Endothelial cell of umbilical vein (primary cell): ENCODE data around the gene PSD4. TPM values are rescaled to one million over a fixed set of nuclear protein-coding genes. Genes with fewer than 3 reads are reported as not detected.

Source experiments
- BruUV-seq: library from RNA; stranded (reverse); fragments of 400-500 nt; replicated peaks from 2 replicates; lab custom pipeline; 2021; lab: Mats Ljungman, UMichigan
- CTCF ChIA-PET: fragments of 300-600, 350-600 bp; sonication (Branson Sonifier 250); formaldehyde crosslinking; loops from one replicate; lab custom pipeline; 2021; ENCODE audit warnings: antibody characterized with exemption, inconsistent platforms; lab: Charles Lee
- POLR2A ChIA-PET: fragments of 300-600, 350-600 bp; sonication (Branson Sonifier 250); formaldehyde crosslinking; loops from one replicate; lab custom pipeline; 2021; ENCODE audit warnings: antibody characterized with exemption, inconsistent platforms; lab: Charles Lee
- DNase-seq: peaks from one replicate; pipeline ENCODE4 v3.0.0-alpha.2; 2011; ENCODE audit warnings: low read depth, low spot score
- FAIRE-seq: peaks from 2 replicates; lab custom pipeline; 2011; peaks lifted over from hg19 to GRCh38; lab: Jason Lieb, UNC
- H2AFZ ChIP-seq: 2 replicates; pipeline ENCODE4 v1.6.0; 2012; ENCODE audit warnings: low read depth, low read length, control low read depth, inconsistent platforms
- H3K27ac ChIP-seq: 2 replicates; pipeline ENCODE4 v1.5.1; 2011; ENCODE audit warnings: low read depth, mild to moderate bottlenecking, control low read depth, low read length, moderate library complexity; ENCODE audit not compliant: insufficient read depth
- H3K27me3 ChIP-seq, 2 experiments: 2 replicates each; pipeline versions ENCODE4 v1.6.0 to v1.6.1; 2011; ENCODE audit warnings: low read length in 2 of 2, mixed read lengths in 1 of 2; ENCODE audit not compliant: control insufficient read depth in 2 of 2, insufficient read depth in 2 of 2
- H3K36me3 ChIP-seq, 2 experiments: 2 replicates in 1 of 2; 3 replicates in 1 of 2; pipeline ENCODE4 v1.5.1; 2011; ENCODE audit warnings: low read length in 2 of 2, mild to moderate bottlenecking in 1 of 2, moderate library complexity in 1 of 2; ENCODE audit not compliant: control insufficient read depth in 2 of 2, insufficient read depth in 2 of 2; ENCODE audit errors: extremely low read depth in 1 of 2
- H3K4me1 ChIP-seq: 3 replicates; pipeline ENCODE4 v1.5.1; 2011; ENCODE audit warnings: mild to moderate bottlenecking, low read length; ENCODE audit not compliant: control insufficient read depth, insufficient read depth; ENCODE audit errors: extremely low read depth
- H3K4me2 ChIP-seq: 2 replicates; pipeline ENCODE4 v1.6.1; 2011; ENCODE audit warnings: low read length, control low read depth, mixed read lengths; ENCODE audit not compliant: insufficient read depth
- H3K4me3 ChIP-seq, 3 experiments: fragments of 200-600 bp in 1 of 3; sonication (generic), shearing (Covaris generic) in 1 of 3; replicated peaks in 1 of 3; 2 replicates each; pipeline ENCODE4 v1.5.1; 2011 to 2016; ENCODE audit warnings: control low read depth in 3 of 3, low read length in 3 of 3, mild to moderate bottlenecking in 2 of 3, inconsistent platforms in 1 of 3, low read depth in 1 of 3, moderate library complexity in 1 of 3; ENCODE audit not compliant: insufficient read depth in 1 of 3
- H3K79me2 ChIP-seq: 2 replicates; pipeline ENCODE4 v1.6.0; 2012; ENCODE audit warnings: low read length, inconsistent platforms; ENCODE audit not compliant: control insufficient read depth, insufficient read depth
- H3K9ac ChIP-seq: replicated peaks from 2 replicates; pipeline ENCODE3; 2011; ENCODE audit warnings: low read length, control low read depth; ENCODE audit not compliant: insufficient read depth; ENCODE audit errors: extremely low read depth
- H3K9me1 ChIP-seq: replicated peaks from 3 replicates; pipeline ENCODE4 v1.6.0; 2011; ENCODE audit warnings: mild to moderate bottlenecking, low read length; ENCODE audit not compliant: control insufficient read depth, insufficient read depth; ENCODE audit errors: extremely low read depth
- H3K9me3 ChIP-seq: replicated peaks from 2 replicates; pipeline ENCODE4 v1.5.1; 2012; ENCODE audit warnings: low read length, inconsistent platforms; ENCODE audit not compliant: control insufficient read depth, insufficient read depth
- H4K20me1 ChIP-seq: replicated peaks from 2 replicates; pipeline ENCODE3; 2011; ENCODE audit warnings: mild to moderate bottlenecking, low read length; ENCODE audit not compliant: control insufficient read depth, insufficient read depth; ENCODE audit errors: extremely low read depth
- CTCF ChIP-seq, 2 donors: IDR thresholded peaks; 1 replicate in 1 of 2; 2 replicates in 1 of 2; pipeline ENCODE4 v1.5.1; 2011; ENCODE audit warnings: low read length in 2 of 2, mild to moderate bottlenecking in 2 of 2, moderate library complexity in 2 of 2, control low read depth in 1 of 2, inconsistent platforms in 1 of 2, low read depth in 1 of 2; ENCODE audit not compliant: insufficient read depth in 1 of 2; ENCODE audit errors: extremely low read depth in 1 of 2
- EZH2 ChIP-seq: IDR thresholded peaks from 2 replicates; pipeline ENCODE4 v1.6.1; 2012; ENCODE audit warnings: borderline replicate concordance, low read depth, mild to moderate bottlenecking, moderate library complexity, low read length, inconsistent platforms; ENCODE audit not compliant: severe bottlenecking
- FOS ChIP-seq: IDR thresholded peaks from 2 replicates; pipeline ENCODE4 v1.6.1; 2011; ENCODE audit warnings: mild to moderate bottlenecking, low read length, moderate library complexity, borderline replicate concordance; ENCODE audit not compliant: insufficient read depth
- GATA2 ChIP-seq: IDR thresholded peaks from 2 replicates; pipeline ENCODE4 v1.7.0; 2011; ENCODE audit warnings: low read depth, mild to moderate bottlenecking, moderate library complexity, mixed read lengths, low read length; ENCODE audit not compliant: insufficient read length, insufficient read depth
- MAX ChIP-seq: IDR thresholded peaks from 2 replicates; pipeline ENCODE4 v1.6.1; 2011; ENCODE audit not compliant: insufficient read depth, insufficient read length
- MYC ChIP-seq: IDR thresholded peaks from one replicate; pipeline ENCODE4 v1.6.1; 2011; ENCODE audit warnings: mild to moderate bottlenecking, low read depth, low read length
- POLR2A ChIP-seq: IDR thresholded peaks from 2 replicates; pipeline ENCODE4 v1.6.1; 2012; ENCODE audit warnings: low read depth, mild to moderate bottlenecking, control low read depth, low read length
- POLR2AphosphoS5 ChIP-seq: IDR thresholded peaks from 2 replicates; pipeline ENCODE4 v1.6.1; 2012; ENCODE audit warnings: low read depth, mild to moderate bottlenecking, control low read depth, low read length, moderate library complexity; ENCODE audit not compliant: insufficient read depth
- dilution Hi-C: fragments of 300-500 bp; cut with MboI; formaldehyde crosslinking; loops from one replicate; pipeline ENCODE4 v1.15.0; 2019; ENCODE audit warnings: low sequenced_read_pairs; ENCODE audit not compliant: extremely low pct_ligation_motif_present
- intact Hi-C: fragments of 100-400 bp; cut with micrococcal nuclease; formaldehyde crosslinking; loops from one replicate; pipeline ENCODE4 v1.10.0; 2022
- polyA plus RNA-seq, 4 experiments: library from polyadenylated mRNA; depleted of rRNA in 3 of 4; stranded (reverse) in 3 of 4; unstranded in 1 of 4; fragments of >200 nt; gene quantifications; 2 replicates each; pipeline versions ENCODE4 v1.2.1 to v1.2.3, GENCODE V29; 2011 to 2012; ENCODE audit warnings: missing spikeins in 1 of 4
- total RNA-seq: library from RNA; stranded (reverse); gene quantifications from 2 replicates; pipeline ENCODE4 v1.2.3, GENCODE V29; 2021

PSD4 gene
- total and polyA plus RNA-seq, 2 donors (not counting 3 experiments of a cell fraction or from before 2014, with no cell fraction given): 0.01 to 0.24 TPM

- TF ChIP-seq POLR2AphosphoS5 (no peak), EZH2 (no peak), POLR2A (no peak), MYC (no peak), GATA2 (no peak), MAX (no peak)
- ChIA-PET CTCF (interaction anchor here (0.7 to 20.2 kb wide), 15 partner anchors 9 to 187 kb away, joined by 3 to 310 read pairs (median 10); no protein-coding TSS in a partner anchor), POLR2A (no interaction called here)
- no TSS peak for BruUV-seq
- FAIRE-seq (no peak), DNase-seq (no peak)
- no peak overlapping the region for H3K4me3 ChIP-seq
- H2AFZ ChIP-seq: no peak overlapping the region
- no peak overlapping the region for H3K4me2 ChIP-seq
- intact Hi-C loops: no loop called here
- no peaks in the 10 kb centered on the region for H3K79me2 ChIP-seq
- H3K9me1 ChIP-seq: no peaks in the 10 kb centered on the region
- H3K27me3 ChIP-seq: no peaks in the 10 kb centered on the region
- no peak overlapping the region for H3K9ac ChIP-seq
- no peaks in the 10 kb centered on the region for H4K20me1 ChIP-seq
- H3K27ac ChIP-seq: no peak overlapping the region
- dilution Hi-C loops: no loop called here
- no peaks in the 10 kb centered on the region for H3K9me3 ChIP-seq
- no peaks in the 10 kb centered on the region for H3K36me3 ChIP-seq
- peaks cover 6% of the 10 kb centered on the region for H3K4me1 ChIP-seq
These were observed 29.4 kb downstream of the PSD4 start for GRCh38 chr2:113203217-113203530.

- ChIA-PET CTCF (interaction anchor here (0.6 to 20.2 kb wide), 43 partner anchors 9 to 186 kb away, joined by 3 to 310 read pairs (median 5); partner anchors contain the start of gene PSD4), POLR2A (no interaction called here)
- no peak overlapping the region for H3K4me2 ChIP-seq
- H2AFZ ChIP-seq: no peak overlapping the region
- H3K9me3 ChIP-seq: no peaks in the 10 kb centered on the region
- H4K20me1 ChIP-seq: no peaks in the 10 kb centered on the region
- no peak overlapping the region for H3K9ac ChIP-seq
- no peaks in the 10 kb centered on the region for H3K36me3 ChIP-seq
- TF ChIP-seq FOS (no peak), CTCF (IDR thresholded peaks at IDR 0.05; ENCODE audit: extremely low read depth in 1 of 2, insufficient read depth in 1 of 2, low read depth in 1 of 2, low read length in 2 of 2) (peak; percentile 81 to 88), MYC (no peak)
- no peaks in the 10 kb centered on the region for H3K9me1 ChIP-seq
- intact Hi-C loops (loop anchor here (1.0 kb wide), 3 partner anchors 45 to 186 kb away; no protein-coding TSS in a partner anchor), dilution Hi-C loops (no loop called here)
- H3K27ac ChIP-seq: no peak overlapping the region
- H3K4me1 ChIP-seq: peaks cover 2% of the 10 kb centered on the region
- FAIRE-seq (peak; percentile 88), DNase-seq (peak; percentile 64)
- H3K27me3 ChIP-seq: no peaks in the 10 kb centered on the region
- BruUV-seq: no TSS peak
- no peaks in the 10 kb centered on the region for H3K79me2 ChIP-seq
- H3K4me3 ChIP-seq: no peak overlapping the region
These were observed 30.2 kb downstream of the PSD4 start for GRCh38 chr2:113203901-113204519.
